HepG2 (cell line): Measurements from ENCODE around the gene GLRX5. TPM values are rescaled to one million over a fixed set of nuclear protein-coding genes. Genes with fewer than 3 reads are reported as not detected.
A peak's percentile ranks its signal among the peaks of the same experiment; 100 is the strongest.

Source experiments
- FOXJ3 ChIP-seq: sonication (generic); formaldehyde crosslinking; IDR thresholded peaks from 2 replicates; pipeline ENCODE4 v1.4.0; 2020; ENCODE audit warnings: missing genetic modification reagents, mild to moderate bottlenecking, borderline replicate concordance
- PHF8 ChIP-seq: sonication (generic); formaldehyde crosslinking; IDR thresholded peaks from 2 replicates; pipeline ENCODE4 v1.5.0; 2020; ENCODE audit warnings: missing genetic modification reagents
- SALL1 ChIP-seq: sonication (generic); formaldehyde crosslinking; IDR thresholded peaks from 2 replicates; pipeline ENCODE4 v1.8.0; 2022; ENCODE audit warnings: mild to moderate bottlenecking, missing genetic modification reagents
- SMYD3 ChIP-seq: sonication (generic); formaldehyde crosslinking; IDR thresholded peaks from 2 replicates; pipeline ENCODE4 v1.8.1; 2023; ENCODE audit warnings: mild to moderate bottlenecking, missing genetic modification reagents
- SOX5 ChIP-seq: IDR thresholded peaks from 2 replicates; pipeline ENCODE4 v1.6.1; 2016; ENCODE audit warnings: borderline replicate concordance
- ZNF296 ChIP-seq: sonication (generic); formaldehyde crosslinking; conservative IDR thresholded peaks from 2 replicates; pipeline ENCODE4 v1.5.0; 2020; ENCODE audit warnings: mild to moderate bottlenecking, missing genetic modification reagents
- ZNF335 ChIP-seq: sonication (generic); formaldehyde crosslinking; IDR thresholded peaks from 2 replicates; pipeline ENCODE4 v1.4.0; 2020; ENCODE audit warnings: missing genetic modification reagents
- ZNF33B ChIP-seq: sonication (generic); formaldehyde crosslinking; IDR thresholded peaks from 2 replicates; pipeline ENCODE4 v1.5.1; 2020; ENCODE audit warnings: mild to moderate bottlenecking, missing genetic modification reagents
- ZSCAN22 ChIP-seq: sonication (generic); formaldehyde crosslinking; IDR thresholded peaks from 2 replicates; pipeline ENCODE4 v1.4.0; 2020; ENCODE audit warnings: mild to moderate bottlenecking, missing genetic modification reagents
- polyA plus RNA-seq, 8 experiments: library from polyadenylated mRNA; depleted of rRNA in 3 of 8; stranded (reverse) in 7 of 8; unstranded in 1 of 8; fragments of >200 nt; fragmentation: Illumina TruSeq in 4 of 8; extraction: Trizol in 4 of 8; gene quantifications; 2 replicates each; pipeline versions ENCODE4 v1.2.1 to v1.2.3, GENCODE V29; 2011 to 2016; ENCODE audit warnings: low read depth in 4 of 8, missing spikeins in 1 of 8, mixed read lengths in 1 of 8; ENCODE audit not compliant: insufficient read depth in 1 of 8
- total RNA-seq, 5 experiments: library from RNA; depleted of rRNA; stranded (reverse); fragments of >200 nt; fragmentation: Illumina TruSeq; extraction: Trizol; gene quantifications; 2 replicates each; pipeline ENCODE4 v1.2.3, GENCODE V29; 2016; ENCODE audit warnings: low read depth in 1 of 5
- TF ChIP-seq, protein P1 (sequence below): IDR thresholded peaks from 2 replicates; pipeline ENCODE4 v1.6.1; 2016; ENCODE audit warnings: missing genetic modification reagents, missing compliant biosample characterization
- TF ChIP-seq, protein P2 (sequence below): sonication (generic); formaldehyde crosslinking; IDR thresholded peaks from 2 replicates; pipeline ENCODE4 v1.5.1; 2020; ENCODE audit warnings: mild to moderate bottlenecking, missing genetic modification reagents, borderline replicate concordance
- TF ChIP-seq, protein P3 (sequence below): sonication (generic); formaldehyde crosslinking; IDR thresholded peaks from 2 replicates; pipeline ENCODE4 v1.4.0; 2020; ENCODE audit warnings: mild to moderate bottlenecking, missing genetic modification reagents

Gene GLRX5
- total and polyA plus RNA-seq, 2 of the 13 experiments (the other 11 are each of a cell fraction or from before 2014, with no cell fraction given), result 122 to 146 TPM

DNA sequence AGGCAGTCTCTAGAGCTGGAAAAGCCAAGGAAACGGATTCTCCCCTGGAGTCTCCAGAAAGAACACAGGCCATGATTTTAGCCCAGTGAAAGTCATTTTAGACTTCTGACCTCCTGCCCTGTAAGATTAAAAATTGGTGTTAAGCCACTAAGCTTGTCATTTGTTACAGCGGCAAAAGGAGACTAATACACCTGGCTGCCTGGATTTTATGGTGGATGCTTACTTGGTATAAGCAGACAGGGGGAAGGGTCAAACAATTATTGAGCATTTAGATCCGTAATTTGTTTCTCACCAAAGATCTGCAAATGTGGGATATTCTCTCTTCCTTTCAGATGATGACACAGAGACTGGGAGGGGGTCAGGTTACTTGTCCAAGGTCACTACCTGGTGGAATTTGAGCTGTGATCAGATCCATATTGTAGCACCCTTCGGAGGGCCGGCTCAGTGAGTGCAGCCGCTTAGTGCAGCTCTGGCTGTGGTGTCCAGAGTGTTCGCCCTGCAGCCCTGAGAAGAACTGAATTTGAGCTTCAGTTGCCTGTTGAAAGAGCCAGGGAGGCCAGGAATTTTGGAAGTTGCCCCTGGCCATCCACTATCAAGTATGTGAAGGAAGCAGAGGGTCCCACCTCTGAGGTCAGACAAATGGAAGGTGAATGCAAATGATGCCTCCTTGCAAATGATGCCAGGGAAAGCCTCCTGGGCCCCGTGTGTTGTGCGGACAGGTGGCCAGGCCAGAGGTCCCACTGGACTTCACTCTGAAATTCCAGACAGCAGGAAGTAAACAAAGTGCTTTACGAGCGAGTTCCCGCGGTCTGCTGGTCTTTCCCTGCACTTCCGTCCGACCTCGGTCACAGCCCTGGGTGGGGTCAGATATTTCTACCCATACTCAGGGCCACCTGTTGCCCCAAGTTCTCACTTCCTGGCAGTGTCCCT is 15.1 kb downstream of the GLRX5 start (continued):
- TF ChIP-seq PHF8 (peak; percentile 28; the same call in 1 of the 2 replicates), SOX5 (peak; percentile 79), ZNF335 (CRISPR knock-in tag) (peak; percentile 77; the same call in 1 of the 2 replicates), SMYD3 (CRISPR knock-in tag) (0 out of 2 replicates have a peak, but pooled peaks have one; percentile 38), ZSCAN22 (CRISPR knock-in tag) (no peak), FOXJ3 (peak; percentile 51; the same call in 1 of the 2 replicates), SALL1 (CRISPR knock-in tag) (peak; percentile 95), ZNF33B (CRISPR knock-in tag) (no peak), ZNF296 (CRISPR knock-in tag) (peak; percentile 88)
- TF ChIP-seq, protein P1, sequence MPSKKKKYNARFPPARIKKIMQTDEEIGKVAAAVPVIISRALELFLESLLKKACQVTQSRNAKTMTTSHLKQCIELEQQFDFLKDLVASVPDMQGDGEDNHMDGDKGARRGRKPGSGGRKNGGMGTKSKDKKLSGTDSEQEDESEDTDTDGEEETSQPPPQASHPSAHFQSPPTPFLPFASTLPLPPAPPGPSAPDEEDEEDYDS (CRISPR knock-in tag), result peak; percentile 20; the same call in 1 of the 2 replicates
- TF ChIP-seq, protein P2, sequence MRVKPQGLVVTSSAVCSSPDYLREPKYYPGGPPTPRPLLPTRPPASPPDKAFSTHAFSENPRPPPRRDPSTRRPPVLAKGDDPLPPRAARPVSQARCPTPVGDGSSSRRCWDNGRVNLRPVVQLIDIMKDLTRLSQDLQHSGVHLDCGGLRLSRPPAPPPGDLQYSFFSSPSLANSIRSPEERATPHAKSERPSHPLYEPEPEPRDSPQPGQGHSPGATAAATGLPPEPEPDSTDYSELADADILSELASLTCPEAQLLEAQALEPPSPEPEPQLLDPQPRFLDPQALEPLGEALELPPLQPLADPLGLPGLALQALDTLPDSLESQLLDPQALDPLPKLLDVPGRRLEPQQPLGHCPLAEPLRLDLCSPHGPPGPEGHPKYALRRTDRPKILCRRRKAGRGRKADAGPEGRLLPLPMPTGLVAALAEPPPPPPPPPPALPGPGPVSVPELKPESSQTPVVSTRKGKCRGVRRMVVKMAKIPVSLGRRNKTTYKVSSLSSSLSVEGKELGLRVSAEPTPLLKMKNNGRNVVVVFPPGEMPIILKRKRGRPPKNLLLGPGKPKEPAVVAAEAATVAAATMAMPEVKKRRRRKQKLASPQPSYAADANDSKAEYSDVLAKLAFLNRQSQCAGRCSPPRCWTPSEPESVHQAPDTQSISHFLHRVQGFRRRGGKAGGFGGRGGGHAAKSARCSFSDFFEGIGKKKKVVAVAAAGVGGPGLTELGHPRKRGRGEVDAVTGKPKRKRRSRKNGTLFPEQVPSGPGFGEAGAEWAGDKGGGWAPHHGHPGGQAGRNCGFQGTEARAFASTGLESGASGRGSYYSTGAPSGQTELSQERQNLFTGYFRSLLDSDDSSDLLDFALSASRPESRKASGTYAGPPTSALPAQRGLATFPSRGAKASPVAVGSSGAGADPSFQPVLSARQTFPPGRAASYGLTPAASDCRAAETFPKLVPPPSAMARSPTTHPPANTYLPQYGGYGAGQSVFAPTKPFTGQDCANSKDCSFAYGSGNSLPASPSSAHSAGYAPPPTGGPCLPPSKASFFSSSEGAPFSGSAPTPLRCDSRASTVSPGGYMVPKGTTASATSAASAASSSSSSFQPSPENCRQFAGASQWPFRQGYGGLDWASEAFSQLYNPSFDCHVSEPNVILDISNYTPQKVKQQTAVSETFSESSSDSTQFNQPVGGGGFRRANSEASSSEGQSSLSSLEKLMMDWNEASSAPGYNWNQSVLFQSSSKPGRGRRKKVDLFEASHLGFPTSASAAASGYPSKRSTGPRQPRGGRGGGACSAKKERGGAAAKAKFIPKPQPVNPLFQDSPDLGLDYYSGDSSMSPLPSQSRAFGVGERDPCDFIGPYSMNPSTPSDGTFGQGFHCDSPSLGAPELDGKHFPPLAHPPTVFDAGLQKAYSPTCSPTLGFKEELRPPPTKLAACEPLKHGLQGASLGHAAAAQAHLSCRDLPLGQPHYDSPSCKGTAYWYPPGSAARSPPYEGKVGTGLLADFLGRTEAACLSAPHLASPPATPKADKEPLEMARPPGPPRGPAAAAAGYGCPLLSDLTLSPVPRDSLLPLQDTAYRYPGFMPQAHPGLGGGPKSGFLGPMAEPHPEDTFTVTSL, result peak; percentile 71; the same call in 1 of the 2 replicates
- TF ChIP-seq, protein P3, sequence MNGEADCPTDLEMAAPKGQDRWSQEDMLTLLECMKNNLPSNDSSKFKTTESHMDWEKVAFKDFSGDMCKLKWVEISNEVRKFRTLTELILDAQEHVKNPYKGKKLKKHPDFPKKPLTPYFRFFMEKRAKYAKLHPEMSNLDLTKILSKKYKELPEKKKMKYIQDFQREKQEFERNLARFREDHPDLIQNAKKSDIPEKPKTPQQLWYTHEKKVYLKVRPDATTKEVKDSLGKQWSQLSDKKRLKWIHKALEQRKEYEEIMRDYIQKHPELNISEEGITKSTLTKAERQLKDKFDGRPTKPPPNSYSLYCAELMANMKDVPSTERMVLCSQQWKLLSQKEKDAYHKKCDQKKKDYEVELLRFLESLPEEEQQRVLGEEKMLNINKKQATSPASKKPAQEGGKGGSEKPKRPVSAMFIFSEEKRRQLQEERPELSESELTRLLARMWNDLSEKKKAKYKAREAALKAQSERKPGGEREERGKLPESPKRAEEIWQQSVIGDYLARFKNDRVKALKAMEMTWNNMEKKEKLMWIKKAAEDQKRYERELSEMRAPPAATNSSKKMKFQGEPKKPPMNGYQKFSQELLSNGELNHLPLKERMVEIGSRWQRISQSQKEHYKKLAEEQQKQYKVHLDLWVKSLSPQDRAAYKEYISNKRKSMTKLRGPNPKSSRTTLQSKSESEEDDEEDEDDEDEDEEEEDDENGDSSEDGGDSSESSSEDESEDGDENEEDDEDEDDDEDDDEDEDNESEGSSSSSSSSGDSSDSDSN, result peak; percentile 62; the same call in 1 of the 2 replicates
